Suprapubic skin (tissue), 4 donors: Measurements from ENCODE around the gene SLC30A3. TPM values are rescaled to one million over a fixed set of nuclear protein-coding genes. Genes with fewer than 3 reads are reported as not detected.
"Not testable (repeated sequence)": the region's sequence is repeated elsewhere in the genome, so short reads cannot be mapped to it uniquely, and the experiment has no call there.

Experiments used
- DNase-seq, 2 donors: peaks; one replicate each; pipeline ENCODE4 v3.0.0-alpha.2; 2019; ENCODE audit warnings: low spot score in 2 of 2
- H3K27ac ChIP-seq: fragments of 200-600 bp; sonication (generic); one replicate; pipeline ENCODE4 v1.5.1; 2019
- H3K27me3 ChIP-seq: fragments of 200-600 bp; sonication (generic); one replicate; pipeline ENCODE4 v1.5.1; 2019
- H3K36me3 ChIP-seq: fragments of 200-600 bp; sonication (generic); one replicate; pipeline ENCODE4 v1.5.1; 2019
- H3K4me1 ChIP-seq: fragments of 200-600 bp; sonication (generic); one replicate; pipeline ENCODE4 v1.5.1; 2019
- H3K4me3 ChIP-seq: fragments of 200-600 bp; sonication (generic); one replicate; pipeline ENCODE4 v1.5.1; 2019; ENCODE audit warnings: mild to moderate bottlenecking
- H3K9me3 ChIP-seq: fragments of 200-600 bp; sonication (generic); one replicate; pipeline ENCODE4 v1.5.1; 2019
- CTCF ChIP-seq, 2 donors: fragments of 200-600 bp in 1 of 2; fragments of 450-650 bp in 1 of 2; sonication (generic) in 1 of 2; IDR thresholded peaks; one replicate each; pipeline ENCODE4 v1.5.1; 2016 to 2019; ENCODE audit warnings: antibody characterized with exemption in 2 of 2, mild to moderate bottlenecking in 1 of 2, moderate library complexity in 1 of 2
- EP300 ChIP-seq: sonication (generic); formaldehyde crosslinking; IDR thresholded peaks from one replicate; pipeline ENCODE4 v1.6.1; 2017; ENCODE audit warnings: antibody characterized with exemption
- POLR2A ChIP-seq, 2 donors: fragments of 450-650 bp; IDR thresholded peaks; one replicate each; pipeline ENCODE4 v1.6.1; 2017; ENCODE audit warnings: antibody characterized with exemption in 2 of 2, mild to moderate bottlenecking in 2 of 2, moderate library complexity in 2 of 2
- POLR2AphosphoS5 ChIP-seq, 3 donors: sonication (generic); formaldehyde crosslinking; IDR thresholded peaks; one replicate each; pipeline ENCODE4 v1.6.1; 2017; ENCODE audit warnings: antibody characterized with exemption in 3 of 3
- WGBS: methylation state at CpG from one replicate; pipeline ENCODE4 v1.1.5; 2018; 5-methylcytosine and 5-hydroxymethylcytosine counted together
- total RNA-seq, 4 donors: library from RNA; depleted of rRNA; stranded (reverse); fragments of >200 nt; gene quantifications; one replicate each; pipeline ENCODE4 v1.1.0, GENCODE V29; 2016

SLC30A3 gene
- total RNA-seq, 4 donors from 2014 or later, result not detected

GRCh38 chr2:27278010-27278409 lies 15.2 kb upstream of the SLC30A3 start:
- H3K4me1 ChIP-seq, result no peaks in the 10 kb centered on the region
- peaks cover 14% of the 10 kb centered on the region for H3K27me3 ChIP-seq
- WGBS, result 77% methylated on average over 1 of the region's 1 CpG
- H3K27ac ChIP-seq, result no peak overlapping the region
- no peak for TF ChIP-seq POLR2AphosphoS5 (IDR thresholded peaks at IDR 0.05)
- TF ChIP-seq POLR2A (IDR thresholded peaks at IDR 0.05), result no peak
- TF ChIP-seq CTCF (IDR thresholded peaks at IDR 0.05), result no peak
- no peak for TF ChIP-seq EP300
- H3K36me3 ChIP-seq, result no peaks in the 10 kb centered on the region
- H3K4me3 ChIP-seq, result no peak overlapping the region
- DNase-seq, result no peak
- no peaks in the 10 kb centered on the region for H3K9me3 ChIP-seq

- Histone ChIP-seq H3K9me3 (no peaks in the 10 kb centered on the region), H3K4me1 (no peaks in the 10 kb centered on the region), H3K27me3 (peaks cover 14% of the 10 kb centered on the region), H3K36me3 (no peaks in the 10 kb centered on the region), H3K4me3 (no peak within 1 kb of the TSS), H3K27ac (no peak within 1 kb of the TSS)
- 84% methylated on average over 28 of the region's 39 CpGs for WGBS
- DNase-seq, result no peak
- no peak for TF ChIP-seq POLR2AphosphoS5 (IDR thresholded peaks at IDR 0.05)
These were observed 12.6 kb upstream of the SLC30A3 start, which contains the start of gene DNAJC5G for GRCh38 chr2:27275211-27276150. TSS of gene DNAJC5G (plus strand) at chr2:27275433. CDS start at chr2:27276729, 1,296 bp downstream.

GRCh38 chr2:27272537-27273522 lies 10.0 kb upstream of the SLC30A3 start:
- H3K4me1 ChIP-seq, H3K36me3 ChIP-seq, H3K27ac ChIP-seq, H3K4me3 ChIP-seq, H3K9me3 ChIP-seq, DNase-seq: not testable (repeated sequence)
- H3K27me3 ChIP-seq, result peaks cover 35% of the 10 kb centered on the region
- WGBS, result 69% methylated on average over 15 of the region's 15 CpGs

GRCh38 chr2:27271631-27272340 lies 8.9 kb upstream of the SLC30A3 start:
- peaks cover 28% of the 10 kb centered on the region for H3K27me3 ChIP-seq
- WGBS, result 74% methylated on average over 11 of the region's 11 CpGs

GRCh38 chr2:27270670-27271069 lies 7.8 kb upstream of the SLC30A3 start:
- Histone ChIP-seq H3K27me3 (peaks cover 34% of the 10 kb centered on the region), H3K36me3 (no peaks in the 10 kb centered on the region), H3K4me1 (no peaks in the 10 kb centered on the region), H3K27ac (no peak overlapping the region), H3K9me3 (no peaks in the 10 kb centered on the region), H3K4me3 (no peak overlapping the region)
- 65% methylated on average over 2 of the region's 2 CpGs for WGBS
- no peak for TF ChIP-seq POLR2AphosphoS5 (IDR thresholded peaks at IDR 0.05)
- no peak for TF ChIP-seq EP300
- TF ChIP-seq CTCF (IDR thresholded peaks at IDR 0.05), result no peak
- no peak for TF ChIP-seq POLR2A (IDR thresholded peaks at IDR 0.05)
- DNase-seq, result no peak

More at GRCh38 chr2:27271631-27272340, 8.9 kb upstream of the SLC30A3 start:
- H3K4me3 ChIP-seq, result no peak overlapping the region
- TF ChIP-seq CTCF (IDR thresholded peaks at IDR 0.05) (no peak), EP300 (no peak), POLR2A (IDR thresholded peaks at IDR 0.05) (no peak), POLR2AphosphoS5 (IDR thresholded peaks at IDR 0.05) (no peak)
- DNase-seq, result no peak
- H3K9me3 ChIP-seq, result no peaks in the 10 kb centered on the region
- H3K4me1 ChIP-seq, result no peaks in the 10 kb centered on the region
- no peak overlapping the region for H3K27ac ChIP-seq
- no peaks in the 10 kb centered on the region for H3K36me3 ChIP-seq
